HCT116 (cell line): ENCODE data around the gene RELA. TPM values are rescaled to one million over a fixed set of nuclear protein-coding genes. Genes with fewer than 3 reads are reported as not detected.

Experiments
- ATAC-seq: fragments of 200-7000 bp; cut with Tn5 transposase; 2 replicates; pipeline ENCODE4 v1.9.1; 2020; ENCODE audit warnings: mild to moderate bottlenecking, moderate library complexity
- BruUV-seq: library from RNA; stranded (reverse); fragments of 400-500 nt; replicated peaks from 2 replicates; lab custom pipeline; 2021; lab: Mats Ljungman, UMichigan
- CTCF ChIA-PET: fragments of 300-600 bp; sonication (Branson Sonifier 250); formaldehyde crosslinking; loops from one replicate; lab custom pipeline; 2021; ENCODE audit warnings: antibody characterized with exemption; lab: Charles Lee
- POLR2A ChIA-PET: fragments of 300-600, 350-600 bp; sonication (Branson Sonifier 250); formaldehyde crosslinking; loops from one replicate; lab custom pipeline; 2021; ENCODE audit warnings: antibody characterized with exemption; lab: Charles Lee
- RAD21 ChIA-PET, 2 experiments: fragments of 300-600 bp; sonication (Branson Sonifier 250); formaldehyde crosslinking; loops; one replicate each; lab custom pipeline; 2023; ENCODE audit warnings: low total read pairs in 2 of 2; ENCODE audit not compliant: uncharacterized antibody in 2 of 2, unreplicated experiment in 2 of 2, low non-redundant PET in 1 of 2; lab: Charles Lee
- DNase-seq: peaks from one replicate; pipeline ENCODE4 v3.0.0-alpha.2; 2010; ENCODE audit warnings: low read depth, low spot score
- H2AFZ ChIP-seq: fragments of 200-600 bp; shearing (Covaris generic), sonication (generic); 2 replicates; pipeline ENCODE4 v1.6.1; 2017; ENCODE audit warnings: low read depth, mixed run types, mixed read lengths, antibody characterized with exemption, low read length; ENCODE audit not compliant: poor library complexity, severe bottlenecking
- H3K27ac ChIP-seq: 2 replicates; pipeline ENCODE4 v1.5.1; 2012; ENCODE audit warnings: low read depth, low read length
- H3K27me3 ChIP-seq: fragments of 200-600 bp; sonication (generic); 2 replicates; pipeline ENCODE4 v1.6.1; 2016; ENCODE audit warnings: mixed run types, low read length, mixed read lengths; ENCODE audit not compliant: insufficient read depth
- H3K36me3 ChIP-seq, 2 experiments: fragments of 200-500 bp in 1 of 2; fragments of 200-600 bp in 1 of 2; sonication (Bioruptor generic) in 1 of 2; sonication (generic) in 1 of 2; 2 replicates each; pipeline versions ENCODE4 v1.5.1 to v1.6.1; 2014 to 2016; ENCODE audit warnings: low read length in 2 of 2, inconsistent platforms in 1 of 2, mixed read lengths in 1 of 2, mixed run types in 1 of 2; ENCODE audit not compliant: insufficient read depth in 2 of 2, control insufficient read depth in 1 of 2
- H3K4me1 ChIP-seq, 2 experiments: fragments of 200-600 bp in 1 of 2; sonication (generic) in 1 of 2; 2 replicates each; pipeline versions ENCODE4 v1.5.1 to v1.6.1; 2012 to 2017; ENCODE audit warnings: low read length in 2 of 2, inconsistent platforms in 1 of 2, mild to moderate bottlenecking in 1 of 2, mixed read lengths in 1 of 2, mixed run types in 1 of 2, moderate library complexity in 1 of 2; ENCODE audit not compliant: insufficient read depth in 2 of 2, control insufficient read depth in 1 of 2
- H3K4me2 ChIP-seq: fragments of 200-600 bp; sonication (generic); 2 replicates; pipeline ENCODE4 v1.6.1; 2017; ENCODE audit warnings: mixed run types, low read length, mixed read lengths
- H3K4me3 ChIP-seq, 2 experiments: fragments of 200-600 bp in 1 of 2; sonication (generic) in 1 of 2; replicated peaks in 1 of 2; 2 replicates each; pipeline ENCODE4 v1.5.1; 2011 to 2016; ENCODE audit warnings: low read length in 2 of 2, control low read depth in 1 of 2, low read depth in 1 of 2, mild to moderate bottlenecking in 1 of 2, mixed read lengths in 1 of 2, mixed run types in 1 of 2
- H3K79me2 ChIP-seq: fragments of 200-600 bp; sonication (generic); 2 replicates; pipeline ENCODE4 v1.6.1; 2017; ENCODE audit warnings: mild to moderate bottlenecking, mixed run types, low read length, moderate library complexity, mixed read lengths; ENCODE audit not compliant: insufficient read depth
- H3K9ac ChIP-seq: fragments of 200-600 bp; sonication (generic); 2 replicates; pipeline ENCODE4 v1.6.1; 2016; ENCODE audit warnings: low read length, mixed read lengths
- H3K9me2 ChIP-seq: fragments of 200-600 bp; sonication (generic), shearing (Covaris generic); 2 replicates; pipeline ENCODE4 v1.6.1; 2017; ENCODE audit warnings: mixed run types, mild to moderate bottlenecking, moderate library complexity; ENCODE audit not compliant: insufficient read depth
- H3K9me3 ChIP-seq, 2 experiments: fragments of 200-500 bp in 1 of 2; fragments of 200-600 bp in 1 of 2; sonication (Bioruptor generic) in 1 of 2; sonication (generic) in 1 of 2; 2 replicates each; pipeline ENCODE4 v1.6.1; 2014 to 2017; ENCODE audit warnings: low read length in 2 of 2, mixed read lengths in 2 of 2, inconsistent platforms in 1 of 2, low read depth in 1 of 2, mild to moderate bottlenecking in 1 of 2, mixed run types in 1 of 2, moderate library complexity in 1 of 2; ENCODE audit not compliant: control insufficient read depth in 1 of 2, insufficient read depth in 1 of 2
- H4K20me1 ChIP-seq: fragments of 200-600 bp; sonication (generic), shearing (Covaris generic); 2 replicates; pipeline ENCODE4 v1.6.1; 2017; ENCODE audit warnings: mixed run types, mild to moderate bottlenecking, moderate library complexity; ENCODE audit not compliant: insufficient read depth
- CBX3 ChIP-seq: IDR thresholded peaks from 2 replicates; pipeline ENCODE4 v1.6.1; 2012; ENCODE audit warnings: low read depth
- EGR1 ChIP-seq: IDR thresholded peaks from 2 replicates; pipeline ENCODE4 v1.6.1; 2012; ENCODE audit warnings: low read depth
- FOSL1 ChIP-seq: IDR thresholded peaks from 2 replicates; pipeline ENCODE4 v1.6.1; 2012; ENCODE audit warnings: low read depth
- POLR2A ChIP-seq: IDR thresholded peaks from 2 replicates; pipeline ENCODE4 v1.7.0; 2011; ENCODE audit warnings: borderline replicate concordance; ENCODE audit not compliant: insufficient read depth, insufficient read length; ENCODE audit errors: extremely low read depth
- POLR2AphosphoS5 ChIP-seq: IDR thresholded peaks from 2 replicates; pipeline ENCODE4 v1.6.1; 2011; ENCODE audit warnings: mild to moderate bottlenecking, low read depth, low read length, moderate library complexity
- SIN3A ChIP-seq: IDR thresholded peaks from 2 replicates; pipeline ENCODE4 v1.6.1; 2012; ENCODE audit warnings: low read depth
- ZFX ChIP-seq: fragments of 450-650 bp; IDR thresholded peaks from 2 replicates; pipeline ENCODE4 v1.6.1; 2017
- intact Hi-C: fragments of 100-400 bp; cut with micrococcal nuclease; formaldehyde crosslinking; loops from 2 replicates; pipeline ENCODE4 v1.10.0; 2022
- total RNA-seq: library from RNA; stranded (reverse); gene quantifications from one replicate; pipeline ENCODE4 v1.2.1, GENCODE V29; 2021; ENCODE audit not compliant: unreplicated experiment
- TF ChIP-seq, protein P1 (sequence below): IDR thresholded peaks from 2 replicates; pipeline ENCODE4 v1.6.1; 2012; ENCODE audit warnings: low read depth
- TF ChIP-seq, protein P2 (sequence below), 3 experiments: fragments of 200-600 bp in 1 of 3; sonication (generic) in 1 of 3; IDR thresholded peaks in 2 of 3; conservative IDR thresholded peaks in 1 of 3; 2 replicates each; pipeline ENCODE4 v1.5.1; 2012 to 2017; ENCODE audit warnings: low read depth in 2 of 3, low read length in 2 of 3, antibody characterized with exemption in 1 of 3, borderline replicate concordance in 1 of 3, control low read depth in 1 of 3, mild to moderate bottlenecking in 1 of 3, mixed read lengths in 1 of 3, mixed run types in 1 of 3, moderate library complexity in 1 of 3; ENCODE audit not compliant: insufficient read depth in 1 of 3
- TF ChIP-seq, protein P3 (sequence below): IDR thresholded peaks from 2 replicates; pipeline ENCODE4 v1.6.1; 2011; ENCODE audit warnings: mild to moderate bottlenecking, low read length, moderate library complexity; ENCODE audit not compliant: insufficient replicate concordance; ENCODE audit errors: extremely low read depth

Gene RELA
- total RNA-seq, 1 experiment from 2014 or later: 78.5 TPM

DNA sequence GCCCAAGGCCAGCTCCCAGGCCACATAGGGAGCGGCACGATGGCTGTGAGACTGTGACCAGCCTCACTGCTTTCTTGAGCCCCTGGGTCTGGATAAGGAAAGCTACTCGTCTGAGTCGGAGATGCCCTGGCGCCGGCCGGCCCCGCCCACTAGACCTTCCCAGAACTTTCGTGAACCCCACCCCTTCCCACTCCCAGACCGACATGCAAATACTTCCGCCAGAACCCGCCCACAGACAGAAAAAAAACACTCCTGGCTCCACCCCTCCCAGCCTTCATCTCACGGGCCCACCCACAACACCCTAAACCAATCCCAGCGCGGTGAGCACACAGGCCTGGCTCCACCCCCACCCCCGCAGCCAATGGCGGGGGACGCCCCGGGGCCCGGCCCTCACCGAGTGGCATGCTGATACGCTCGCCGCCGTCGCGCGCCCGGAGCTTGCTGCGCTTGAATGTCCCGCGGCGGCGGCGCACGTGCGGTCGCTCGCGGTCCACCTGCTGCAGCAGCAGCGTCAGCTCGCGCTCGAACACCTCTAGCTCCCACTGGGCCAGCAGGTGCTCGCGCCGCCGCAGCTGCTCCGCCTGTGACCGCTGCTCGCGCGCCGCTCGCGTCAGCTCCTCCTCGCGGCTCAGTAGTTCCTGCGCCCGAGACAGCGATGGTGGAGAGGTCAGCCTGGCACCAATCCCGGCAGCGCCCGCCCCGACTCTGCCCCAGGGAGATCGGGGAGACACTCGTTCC, 55.7 kb downstream of the RELA start:
- H2AFZ ChIP-seq: no peak overlapping the region
- H3K27ac ChIP-seq: peak overlapping the region; percentile 67
- peaks cover 23% of the 10 kb centered on the region for H3K79me2 ChIP-seq
- H3K4me1 ChIP-seq: peaks cover 8 to 44% of the 10 kb centered on the region in 2 experiments; a peak in 3 of 4 replicates
- ATAC-seq (peak; percentile 98), DNase-seq (peak; percentile 89)
- peak overlapping the region; percentile 68 for H3K4me2 ChIP-seq
- peak overlapping the region; percentile 43 for H3K9ac ChIP-seq
- H3K4me3 ChIP-seq: peak overlapping the region; percentile 7 to 35; a peak in 3 of 4 replicates
- POLR2A ChIA-PET: interaction anchor here (1.4 to 1.5 kb wide), 2 partner anchors 8 to 31 kb away, joined by 3 to 5 read pairs; partner anchors contain the start of genes PCNX3 and SIPA1
- H3K27me3 ChIP-seq: no peaks in the 10 kb centered on the region
- TF ChIP-seq POLR2A: no peak
- no peak for TF ChIP-seq EGR1
- TF ChIP-seq POLR2AphosphoS5: peak; percentile 42; the same call in 1 of the 2 replicates
- TF ChIP-seq FOSL1: no peak
- TF ChIP-seq SIN3A: no peak
- TF ChIP-seq ZFX: no peak
- BruUV-seq: no TSS peak
- H3K9me3 ChIP-seq: no peaks in the 10 kb centered on the region
- CTCF ChIA-PET: interaction anchor here (2.7 kb wide), 1 partner anchor 13 kb away, joined by 13 read pairs; no protein-coding TSS in a partner anchor
- peaks cover 14 to 20% of the 10 kb centered on the region in 2 experiments; a peak in 3 of 4 replicates for H3K36me3 ChIP-seq
- intact Hi-C loops: no loop called here
- RAD21 ChIA-PET: interaction anchor here in 1 of 2 experiments (0.5 kb wide), 1 partner anchor 67 kb away, joined by 3 read pairs; no protein-coding TSS in a partner anchor
- no peaks in the 10 kb centered on the region for H4K20me1 ChIP-seq
- no peaks in the 10 kb centered on the region for H3K9me2 ChIP-seq

DNA sequence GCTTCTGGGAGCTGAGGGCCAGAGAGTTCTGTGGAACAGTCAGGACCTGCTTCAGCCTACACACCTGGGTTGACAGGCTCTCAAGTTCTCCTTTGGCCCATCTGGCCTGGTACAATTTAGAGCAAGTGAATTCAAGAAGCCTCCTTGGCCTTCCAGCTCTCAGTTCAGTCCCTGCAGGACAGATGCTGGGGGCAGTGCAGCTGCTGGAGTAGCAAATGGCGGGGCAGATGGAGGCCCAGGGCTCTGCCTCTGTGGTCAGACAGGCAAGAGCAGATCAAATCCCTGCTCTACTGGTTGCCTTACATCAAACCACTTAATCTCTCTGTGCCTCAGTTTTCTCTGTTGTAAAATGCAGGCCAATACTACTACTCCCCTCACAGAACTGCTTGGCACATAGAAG, 58.5 kb downstream of the RELA start:
- H2AFZ ChIP-seq: no peak overlapping the region
- H3K27me3 ChIP-seq: no peaks in the 10 kb centered on the region
- CTCF ChIA-PET: interaction anchor here (1.1 kb wide), 1 partner anchor 31 kb away, joined by 3 read pairs; no protein-coding TSS in a partner anchor
- peaks cover 14 to 16% of the 10 kb centered on the region in 2 experiments; a peak in 3 of 4 replicates for H3K36me3 ChIP-seq
- no peak overlapping the region for H3K4me3 ChIP-seq
- H3K4me1 ChIP-seq: peaks cover 8 to 17% of the 10 kb centered on the region in 2 experiments; a peak in 3 of 4 replicates
- H3K9me2 ChIP-seq: no peaks in the 10 kb centered on the region
- POLR2A ChIA-PET: no interaction called here
- no peak overlapping the region for H3K9ac ChIP-seq
- no peak overlapping the region for H3K4me2 ChIP-seq
- no peaks in the 10 kb centered on the region for H3K79me2 ChIP-seq
- no peak overlapping the region for H3K27ac ChIP-seq
- intact Hi-C loops: no loop called here
- BruUV-seq: no TSS peak
- no peaks in the 10 kb centered on the region for H3K9me3 ChIP-seq
- no peak for DNase-seq
- no peak for ATAC-seq
- no peaks in the 10 kb centered on the region for H4K20me1 ChIP-seq
- RAD21 ChIA-PET: no interaction called here
- TF ChIP-seq, protein P1, sequence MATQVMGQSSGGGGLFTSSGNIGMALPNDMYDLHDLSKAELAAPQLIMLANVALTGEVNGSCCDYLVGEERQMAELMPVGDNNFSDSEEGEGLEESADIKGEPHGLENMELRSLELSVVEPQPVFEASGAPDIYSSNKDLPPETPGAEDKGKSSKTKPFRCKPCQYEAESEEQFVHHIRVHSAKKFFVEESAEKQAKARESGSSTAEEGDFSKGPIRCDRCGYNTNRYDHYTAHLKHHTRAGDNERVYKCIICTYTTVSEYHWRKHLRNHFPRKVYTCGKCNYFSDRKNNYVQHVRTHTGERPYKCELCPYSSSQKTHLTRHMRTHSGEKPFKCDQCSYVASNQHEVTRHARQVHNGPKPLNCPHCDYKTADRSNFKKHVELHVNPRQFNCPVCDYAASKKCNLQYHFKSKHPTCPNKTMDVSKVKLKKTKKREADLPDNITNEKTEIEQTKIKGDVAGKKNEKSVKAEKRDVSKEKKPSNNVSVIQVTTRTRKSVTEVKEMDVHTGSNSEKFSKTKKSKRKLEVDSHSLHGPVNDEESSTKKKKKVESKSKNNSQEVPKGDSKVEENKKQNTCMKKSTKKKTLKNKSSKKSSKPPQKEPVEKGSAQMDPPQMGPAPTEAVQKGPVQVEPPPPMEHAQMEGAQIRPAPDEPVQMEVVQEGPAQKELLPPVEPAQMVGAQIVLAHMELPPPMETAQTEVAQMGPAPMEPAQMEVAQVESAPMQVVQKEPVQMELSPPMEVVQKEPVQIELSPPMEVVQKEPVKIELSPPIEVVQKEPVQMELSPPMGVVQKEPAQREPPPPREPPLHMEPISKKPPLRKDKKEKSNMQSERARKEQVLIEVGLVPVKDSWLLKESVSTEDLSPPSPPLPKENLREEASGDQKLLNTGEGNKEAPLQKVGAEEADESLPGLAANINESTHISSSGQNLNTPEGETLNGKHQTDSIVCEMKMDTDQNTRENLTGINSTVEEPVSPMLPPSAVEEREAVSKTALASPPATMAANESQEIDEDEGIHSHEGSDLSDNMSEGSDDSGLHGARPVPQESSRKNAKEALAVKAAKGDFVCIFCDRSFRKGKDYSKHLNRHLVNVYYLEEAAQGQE: no peak
- TF ChIP-seq, protein P2, sequence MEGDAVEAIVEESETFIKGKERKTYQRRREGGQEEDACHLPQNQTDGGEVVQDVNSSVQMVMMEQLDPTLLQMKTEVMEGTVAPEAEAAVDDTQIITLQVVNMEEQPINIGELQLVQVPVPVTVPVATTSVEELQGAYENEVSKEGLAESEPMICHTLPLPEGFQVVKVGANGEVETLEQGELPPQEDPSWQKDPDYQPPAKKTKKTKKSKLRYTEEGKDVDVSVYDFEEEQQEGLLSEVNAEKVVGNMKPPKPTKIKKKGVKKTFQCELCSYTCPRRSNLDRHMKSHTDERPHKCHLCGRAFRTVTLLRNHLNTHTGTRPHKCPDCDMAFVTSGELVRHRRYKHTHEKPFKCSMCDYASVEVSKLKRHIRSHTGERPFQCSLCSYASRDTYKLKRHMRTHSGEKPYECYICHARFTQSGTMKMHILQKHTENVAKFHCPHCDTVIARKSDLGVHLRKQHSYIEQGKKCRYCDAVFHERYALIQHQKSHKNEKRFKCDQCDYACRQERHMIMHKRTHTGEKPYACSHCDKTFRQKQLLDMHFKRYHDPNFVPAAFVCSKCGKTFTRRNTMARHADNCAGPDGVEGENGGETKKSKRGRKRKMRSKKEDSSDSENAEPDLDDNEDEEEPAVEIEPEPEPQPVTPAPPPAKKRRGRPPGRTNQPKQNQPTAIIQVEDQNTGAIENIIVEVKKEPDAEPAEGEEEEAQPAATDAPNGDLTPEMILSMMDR (IDR thresholded peaks at IDR 0.05 in 2 of 3, conservative IDR thresholded peaks at IDR 0.05 in 1 of 3; ENCODE audit: borderline replicate concordance in 1 of 3, insufficient read depth in 1 of 3, low read depth in 2 of 3, low read length in 2 of 3): no peak
- TF ChIP-seq FOSL1 (no peak), CBX3 (no peak)
- TF ChIP-seq, protein P3, sequence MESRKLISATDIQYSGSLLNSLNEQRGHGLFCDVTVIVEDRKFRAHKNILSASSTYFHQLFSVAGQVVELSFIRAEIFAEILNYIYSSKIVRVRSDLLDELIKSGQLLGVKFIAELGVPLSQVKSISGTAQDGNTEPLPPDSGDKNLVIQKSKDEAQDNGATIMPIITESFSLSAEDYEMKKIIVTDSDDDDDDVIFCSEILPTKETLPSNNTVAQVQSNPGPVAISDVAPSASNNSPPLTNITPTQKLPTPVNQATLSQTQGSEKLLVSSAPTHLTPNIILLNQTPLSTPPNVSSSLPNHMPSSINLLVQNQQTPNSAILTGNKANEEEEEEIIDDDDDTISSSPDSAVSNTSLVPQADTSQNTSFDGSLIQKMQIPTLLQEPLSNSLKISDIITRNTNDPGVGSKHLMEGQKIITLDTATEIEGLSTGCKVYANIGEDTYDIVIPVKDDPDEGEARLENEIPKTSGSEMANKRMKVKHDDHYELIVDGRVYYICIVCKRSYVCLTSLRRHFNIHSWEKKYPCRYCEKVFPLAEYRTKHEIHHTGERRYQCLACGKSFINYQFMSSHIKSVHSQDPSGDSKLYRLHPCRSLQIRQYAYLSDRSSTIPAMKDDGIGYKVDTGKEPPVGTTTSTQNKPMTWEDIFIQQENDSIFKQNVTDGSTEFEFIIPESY: no peak
